Mesothelial cell of epicardium (in vitro differentiated cells): ENCODE results near the gene FAM107B. TPM values are rescaled to one million over a fixed set of nuclear protein-coding genes. Genes with fewer than 3 reads are reported as not detected.

Source experiments
- DNase-seq, 2 experiments: peaks; one replicate each; pipeline ENCODE4 v3.0.0; 2021; ENCODE audit warnings: low spot score in 2 of 2; ENCODE audit not compliant: unreplicated experiment in 2 of 2
- H3K27ac Mint-ChIP-seq: 2 replicates; pipeline ENCODE4 v1.8.0; 2021; ENCODE audit warnings: mixed read lengths
- H3K27me3 Mint-ChIP-seq: 2 replicates; pipeline ENCODE4 v1.8.0; 2021; ENCODE audit warnings: low read depth, mixed read lengths
- H3K36me3 Mint-ChIP-seq: 2 replicates; pipeline ENCODE4 v1.8.0; 2021; ENCODE audit warnings: mixed read lengths
- H3K4me1 Mint-ChIP-seq: 2 replicates; pipeline ENCODE4 v1.8.0; 2021; ENCODE audit warnings: mixed read lengths
- H3K4me3 Mint-ChIP-seq: 2 replicates; pipeline ENCODE4 v1.8.0; 2021; ENCODE audit warnings: mild to moderate bottlenecking, moderate library complexity, mixed read lengths
- H3K9me3 Mint-ChIP-seq: 2 replicates; pipeline ENCODE4 v1.8.0; 2021; ENCODE audit warnings: mixed read lengths
- CTCF ChIP-seq: fragments of 200-600 bp; sonication (generic); IDR thresholded peaks from one replicate; pipeline ENCODE4 v1.5.0; 2021; ENCODE audit warnings: antibody characterized with exemption; ENCODE audit not compliant: unreplicated experiment
- total RNA-seq: library from RNA; stranded (reverse); gene quantifications from 3 replicates; pipeline ENCODE4 v1.2.1, GENCODE V29; 2021

Gene FAM107B
- total RNA-seq, 1 donor from 2014 or later: 23.5 TPM

DNA sequence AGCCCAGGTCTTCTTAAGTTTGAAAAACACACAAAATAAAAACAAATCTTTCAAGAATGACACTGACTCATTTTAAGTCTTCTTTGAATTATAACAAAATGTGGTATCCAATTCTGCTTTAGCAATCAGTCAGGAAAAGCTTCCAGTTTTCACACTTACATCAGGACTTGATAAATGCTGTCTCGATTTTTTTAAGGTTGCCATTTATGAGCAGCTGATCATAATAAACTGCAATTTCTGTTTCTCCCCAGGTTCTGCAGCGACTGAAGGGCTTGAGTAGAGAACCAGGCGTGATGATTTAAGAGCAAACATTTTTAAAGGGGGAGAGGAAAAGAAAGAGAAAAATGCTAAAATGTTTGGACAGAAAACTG, 71.1 kb downstream of the FAM107B start:
- no peak for TF ChIP-seq CTCF

DNA sequence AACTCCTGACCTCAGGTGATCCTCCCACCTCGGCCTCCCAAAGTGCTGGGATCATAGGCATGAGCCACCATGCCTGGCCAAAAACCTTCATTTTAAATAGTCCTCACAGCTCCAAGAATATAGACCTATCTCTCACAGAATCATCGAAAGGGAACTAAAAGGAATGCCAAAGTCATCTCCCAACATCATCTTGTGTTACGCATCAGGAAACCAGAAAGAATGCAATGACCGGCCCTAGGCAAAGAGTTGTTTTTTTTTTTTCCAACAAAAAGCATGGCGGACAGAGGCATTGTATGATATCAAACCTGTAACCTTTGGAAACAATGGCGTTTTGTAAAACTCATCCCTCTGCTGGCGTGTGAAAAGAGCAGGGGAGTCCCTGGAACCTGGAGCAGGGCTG, 73.2 kb downstream of the FAM107B start:
- no peak overlapping the region for H3K27ac Mint-ChIP-seq
- H3K27me3 Mint-ChIP-seq: peaks cover 14% of the 10 kb centered on the region
- H3K4me1 Mint-ChIP-seq: peaks cover 16% of the 10 kb centered on the region
- H3K9me3 Mint-ChIP-seq: peaks cover 6% of the 10 kb centered on the region
- no peak for DNase-seq
- TF ChIP-seq CTCF: no peak
- peaks cover 2% of the 10 kb centered on the region for H3K36me3 Mint-ChIP-seq
- no peak overlapping the region for H3K4me3 Mint-ChIP-seq

More for the DNA sequence above, 71.1 kb downstream of the FAM107B start:
- no peak overlapping the region for H3K27ac Mint-ChIP-seq
- peaks cover 20% of the 10 kb centered on the region for H3K4me1 Mint-ChIP-seq
- peaks cover 6% of the 10 kb centered on the region for H3K9me3 Mint-ChIP-seq
- peaks cover 4% of the 10 kb centered on the region for H3K27me3 Mint-ChIP-seq
- peaks cover 2% of the 10 kb centered on the region for H3K36me3 Mint-ChIP-seq
- H3K4me3 Mint-ChIP-seq: no peak overlapping the region
- DNase-seq: no peak

- peaks cover 2% of the 10 kb centered on the region for H3K36me3 Mint-ChIP-seq
- peaks cover 7% of the 10 kb centered on the region for H3K4me1 Mint-ChIP-seq
- no peak for DNase-seq
- H3K4me3 Mint-ChIP-seq: no peak overlapping the region
- peaks cover 14% of the 10 kb centered on the region for H3K27me3 Mint-ChIP-seq
- H3K9me3 Mint-ChIP-seq: peaks cover 6% of the 10 kb centered on the region
- no peak overlapping the region for H3K27ac Mint-ChIP-seq
- no peak for TF ChIP-seq CTCF
Measured at GRCh38 chr10:14700546-14700945, 74.2 kb downstream of the FAM107B start.

DNA sequence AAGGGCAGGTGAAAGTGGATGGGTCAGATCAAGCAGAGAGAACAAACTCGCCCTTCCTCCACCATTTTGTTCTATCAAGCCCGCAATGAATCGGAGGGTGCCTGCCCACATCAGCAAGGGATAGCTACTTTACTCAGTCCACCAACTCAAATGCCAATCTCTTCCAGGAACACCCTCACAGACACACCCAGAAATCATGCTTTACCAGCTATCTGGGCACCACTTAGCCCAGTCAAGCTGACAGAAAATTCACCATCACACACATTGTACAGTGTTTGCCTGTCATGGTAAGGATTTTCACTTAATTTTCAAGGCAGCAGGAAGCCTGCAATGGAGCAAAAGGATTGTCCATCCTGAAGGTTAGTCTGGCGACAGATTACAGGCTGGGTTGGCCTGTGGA, 75.2 kb downstream of the FAM107B start:
- H3K36me3 Mint-ChIP-seq: peaks cover 2% of the 10 kb centered on the region
- TF ChIP-seq CTCF: no peak
- no peak overlapping the region for H3K27ac Mint-ChIP-seq
- H3K27me3 Mint-ChIP-seq: peaks cover 17% of the 10 kb centered on the region
- peaks cover 5% of the 10 kb centered on the region for H3K4me1 Mint-ChIP-seq
- no peak for DNase-seq
- H3K9me3 Mint-ChIP-seq: peaks cover 6% of the 10 kb centered on the region
- H3K4me3 Mint-ChIP-seq: no peak overlapping the region

GRCh38 chr10:14698829-14699170, 75.9 kb downstream of the FAM107B start:
- Mint-ChIP-seq H3K4me3 (no peak overlapping the region), H3K36me3 (peaks cover 2% of the 10 kb centered on the region), H3K27ac (no peak overlapping the region), H3K27me3 (peaks cover 17% of the 10 kb centered on the region), H3K9me3 (peaks cover 9% of the 10 kb centered on the region), H3K4me1 (peaks cover 5% of the 10 kb centered on the region)
- no peak for TF ChIP-seq CTCF
- no peak for DNase-seq

DNA sequence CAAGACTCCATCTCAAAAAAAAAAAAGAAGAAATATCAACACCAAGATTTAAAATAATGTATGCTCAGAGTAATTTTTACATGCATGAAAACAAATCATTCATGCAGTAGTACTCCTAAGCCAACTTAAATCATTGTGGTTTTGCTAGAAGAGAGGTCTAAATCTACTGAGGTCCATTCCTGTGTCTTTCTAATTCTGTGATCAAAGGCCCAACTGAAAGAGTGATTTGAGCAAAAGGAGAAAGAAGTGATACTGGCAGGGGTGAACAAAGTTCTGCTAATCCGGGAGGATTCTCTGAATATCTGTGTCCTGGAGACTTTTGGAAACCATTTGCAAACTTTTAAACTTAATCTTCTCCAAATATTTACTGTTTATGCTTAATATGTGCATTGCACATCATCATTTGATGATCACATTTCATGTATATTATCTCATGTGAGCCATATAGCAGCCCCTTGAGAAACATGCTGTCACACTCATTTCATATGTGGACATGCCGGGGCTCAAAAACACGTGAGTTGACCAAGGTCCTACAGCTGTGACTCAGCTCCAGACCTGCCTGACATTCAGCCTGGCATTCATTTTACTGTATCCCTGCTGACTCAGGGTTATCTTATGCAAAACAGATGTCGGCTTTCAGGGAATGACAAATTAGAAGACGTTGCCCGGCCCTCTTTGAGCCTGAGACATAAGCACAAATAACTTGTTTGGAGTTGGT, 76.4 kb downstream of the FAM107B start:
- peaks cover 17% of the 10 kb centered on the region for H3K27me3 Mint-ChIP-seq
- peaks cover 5% of the 10 kb centered on the region for H3K4me1 Mint-ChIP-seq
- TF ChIP-seq CTCF: no peak
- DNase-seq: no peak
- H3K4me3 Mint-ChIP-seq: no peak overlapping the region
- no peak overlapping the region for H3K27ac Mint-ChIP-seq
- peaks cover 14% of the 10 kb centered on the region for H3K9me3 Mint-ChIP-seq
- H3K36me3 Mint-ChIP-seq: peaks cover 2% of the 10 kb centered on the region
